GM12872 (cell line): ENCODE results near the gene RAD9A.

Experiments
- CTCF ChIP-seq: IDR thresholded peaks from 3 replicates; pipeline ENCODE4 v1.5.1; 2011; ENCODE audit warnings: low read depth, mild to moderate bottlenecking, low read length, moderate library complexity; ENCODE audit not compliant: insufficient read depth

Gene RAD9A

GRCh38 chr11:67409781-67410368, 18.1 kb downstream of the RAD9A start:
- 0 out of 3 replicates have a peak, but pooled peaks have one; percentile 11 for TF ChIP-seq CTCF

GRCh38 chr11:67410369-67410831, 18.6 kb downstream of the RAD9A start:
- TF ChIP-seq CTCF, result no peak

- no peak for TF ChIP-seq CTCF
Observed at GRCh38 chr11:67410984-67411784, 19.4 kb downstream of the RAD9A start.

DNA sequence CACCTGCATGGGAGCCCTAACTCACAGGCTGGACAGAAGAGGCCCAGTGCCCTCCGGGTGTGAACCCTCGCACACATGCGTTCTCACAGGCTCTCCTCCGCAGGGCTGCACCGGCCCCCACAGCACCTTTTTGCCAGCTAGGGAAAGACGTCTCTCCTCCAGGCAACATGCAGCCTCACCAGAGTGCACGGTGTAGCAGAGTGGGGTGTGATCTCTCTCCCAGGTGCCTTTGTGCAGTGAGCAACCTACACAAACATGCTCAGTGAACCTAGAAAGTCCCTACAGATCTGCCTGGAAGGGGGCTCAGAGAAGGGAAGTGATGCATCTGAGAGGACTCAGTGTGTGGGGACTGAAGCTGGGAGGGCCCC, 20.0 kb downstream of the RAD9A start:
- no peak for TF ChIP-seq CTCF

DNA sequence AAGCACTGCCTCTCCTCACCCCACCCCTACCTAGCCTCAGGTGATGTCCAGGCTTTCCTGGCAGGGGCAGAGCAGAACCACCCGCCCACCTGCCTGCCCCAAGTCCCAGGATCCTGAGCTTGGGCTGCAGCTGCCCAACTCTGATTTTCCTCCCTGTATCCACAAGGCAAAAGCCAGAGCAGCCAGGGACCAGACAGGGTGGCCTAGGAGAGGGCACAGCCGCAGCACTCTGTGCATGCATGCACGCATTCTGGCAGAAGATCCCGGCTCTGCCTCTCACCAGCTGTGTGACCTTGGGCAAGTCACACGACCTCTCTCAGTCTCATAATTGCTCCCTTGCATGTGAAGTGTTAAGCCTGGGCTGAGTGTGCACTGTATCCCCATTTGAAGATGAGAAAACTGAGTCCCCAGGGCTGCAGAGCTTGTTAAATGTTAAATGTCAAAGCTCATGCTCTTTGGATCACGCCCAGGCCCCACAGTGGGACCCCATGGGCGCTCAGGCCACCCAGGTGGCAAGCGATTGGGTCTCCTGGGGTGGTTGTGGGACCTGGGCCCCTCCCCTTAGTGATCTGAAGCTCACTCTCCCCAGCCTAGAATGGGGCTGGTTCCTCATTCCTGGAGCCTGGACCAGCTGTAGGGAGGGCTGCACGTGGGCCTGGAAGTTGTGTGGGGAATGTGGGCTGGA, 20.9 kb downstream of the RAD9A start:
- no peak for TF ChIP-seq CTCF

DNA sequence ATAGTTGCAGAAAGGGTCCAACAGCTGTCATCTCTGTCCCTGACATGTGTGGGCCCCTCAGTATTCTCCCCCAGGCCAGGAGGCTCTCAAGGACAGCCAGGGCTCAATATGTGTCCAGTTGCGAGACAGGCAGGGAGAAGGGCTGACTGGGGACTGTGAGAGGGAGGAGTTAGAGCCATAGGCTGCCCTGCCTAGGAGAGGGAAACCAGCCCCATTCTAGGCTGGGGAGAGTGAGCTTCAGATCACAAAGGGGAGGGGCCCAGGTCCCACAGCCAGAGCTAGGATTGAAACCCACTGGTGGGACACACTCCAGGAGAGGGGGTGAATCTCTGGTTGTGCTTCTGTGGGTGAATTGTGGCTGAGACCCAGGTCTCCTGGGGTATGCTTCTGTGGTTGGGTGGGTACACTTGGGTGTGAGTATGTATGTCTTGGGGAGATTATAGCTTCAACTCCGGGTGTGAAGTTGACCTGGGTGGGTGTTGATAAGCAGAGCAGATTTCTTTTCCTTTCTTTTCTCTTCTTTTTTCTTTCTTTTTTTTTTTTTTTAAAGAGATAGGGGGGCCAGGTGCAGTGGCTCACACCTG, 21.6 kb downstream of the RAD9A start:
- no peak for TF ChIP-seq CTCF
